ENCODE results near the gene PALD1.

- TF ChIP-seq CTCF (IDR thresholded peaks at IDR 0.05 in 2 of 3, conservative IDR thresholded peaks at IDR 0.05 in 1 of 3; ENCODE audit: borderline replicate concordance in 1 of 3, insufficient read depth in 1 of 3, low read depth in 2 of 3, low read length in 2 of 3) (no peak), YY1 (IDR thresholded peaks at IDR 0.05; ENCODE audit: extremely low read depth, insufficient replicate concordance, low read depth, low read length) (no peak), SIN3A (IDR thresholded peaks at IDR 0.05; ENCODE audit: low read depth) (no peak), POLR2A (IDR thresholded peaks at IDR 0.05; ENCODE audit: borderline replicate concordance, extremely low read depth, insufficient read depth, insufficient read length) (no peak), TCF7L2 (IDR thresholded peaks at IDR 0.05; ENCODE audit: borderline replicate concordance, extremely low read depth, insufficient read depth, insufficient read length) (no peak), JUND (IDR thresholded peaks at IDR 0.05) (peak; percentile 71), REST (IDR thresholded peaks at IDR 0.05; ENCODE audit: low read depth) (no peak), POLR2AphosphoS5 (IDR thresholded peaks at IDR 0.05; ENCODE audit: low read depth, low read length) (no peak), ATF3 (IDR thresholded peaks at IDR 0.05) (no peak), ZNF274 (IDR thresholded peaks at IDR 0.05; ENCODE audit: low read depth, low read length) (no peak), CEBPB (IDR thresholded peaks at IDR 0.05; ENCODE audit: low read depth) (no peak), EZH2phosphoT487 (IDR thresholded peaks at IDR 0.05; ENCODE audit: borderline replicate concordance) (no peak), CBX3 (IDR thresholded peaks at IDR 0.05; ENCODE audit: low read depth) (peak; percentile 69; the same call in 1 of the 2 replicates), MAX (IDR thresholded peaks at IDR 0.05) (peak; percentile 55)
Observed at GRCh38 chr10:70475661-70476060, 2.9 kb upstream of the PALD1 start.

Data from HCT116 (cell line).